K562 (cell line): ENCODE results near the gene ZFAND2A. TPM values are rescaled to one million over a fixed set of nuclear protein-coding genes. Genes with fewer than 3 reads are reported as not detected.

Source experiments
- CBFB ChIP-seq: sonication (generic); formaldehyde crosslinking; IDR thresholded peaks from 2 replicates; pipeline ENCODE4 v1.4.0; 2020; ENCODE audit warnings: mild to moderate bottlenecking, missing genetic modification reagents
- CHCHD3 ChIP-seq: fragments of 250-450 bp; sonication (Bioruptor Pico); IDR thresholded peaks from 2 replicates; pipeline ENCODE4 v2.1.2; 2022; ENCODE audit warnings: mild to moderate bottlenecking
- CREM ChIP-seq: IDR thresholded peaks from 2 replicates; pipeline ENCODE4 v1.6.1; 2014; ENCODE audit warnings: antibody characterized with exemption, low read depth
- GTF2F1 ChIP-seq: IDR thresholded peaks from 2 replicates; pipeline ENCODE4 v1.6.1; 2011; ENCODE audit warnings: low read depth, low read length, improper control_type of control experiment
- HDAC1 ChIP-seq, 2 experiments: fragments of 450-650 bp; IDR thresholded peaks; 2 replicates each; pipeline ENCODE4 v1.6.1; 2016 to 2017; ENCODE audit warnings: inconsistent platforms in 1 of 2, mild to moderate bottlenecking in 1 of 2, moderate library complexity in 1 of 2
- HIVEP1 ChIP-seq: fragments of 250-450 bp; sonication (Bioruptor Pico); IDR thresholded peaks from 2 replicates; pipeline ENCODE4 v1.4.0; 2020; ENCODE audit warnings: mild to moderate bottlenecking
- KDM5B ChIP-seq: fragments of 200-600 bp; sonication (generic); IDR thresholded peaks from 2 replicates; pipeline ENCODE4 v1.6.1; 2012; ENCODE audit warnings: low read depth, mild to moderate bottlenecking, moderate library complexity, low read length, control low read depth, inconsistent platforms; ENCODE audit not compliant: insufficient replicate concordance
- KLF13 ChIP-seq: fragments of 450-650 bp; IDR thresholded peaks from 2 replicates; pipeline ENCODE4 v1.6.1; 2016; ENCODE audit warnings: missing genetic modification characterization, low read depth, mild to moderate bottlenecking, missing compliant biosample characterization, moderate library complexity, borderline replicate concordance
- RB1 ChIP-seq: fragments of 450-650 bp; IDR thresholded peaks from 2 replicates; pipeline ENCODE4 v1.6.1; 2017; ENCODE audit warnings: low read depth, mild to moderate bottlenecking
- RFX7 ChIP-seq: fragments of 250-450 bp; sonication (Bioruptor Pico); IDR thresholded peaks from 2 replicates; pipeline ENCODE4 v1.5.1; 2021; ENCODE audit warnings: mild to moderate bottlenecking
- SETDB1 ChIP-seq: IDR thresholded peaks from one replicate; pipeline ENCODE4 v1.6.1; 2012; ENCODE audit warnings: low read length, control low read depth, inconsistent platforms
- SOX6 ChIP-seq: fragments of 450-650 bp; IDR thresholded peaks from 2 replicates; pipeline ENCODE4 v1.6.1; 2014; ENCODE audit warnings: mild to moderate bottlenecking
- ZEB2 ChIP-seq: fragments of 450-650 bp; IDR thresholded peaks from 2 replicates; pipeline ENCODE4 v1.6.1; 2016
- ZNF12 ChIP-seq: sonication (generic); formaldehyde crosslinking; IDR thresholded peaks from 2 replicates; pipeline ENCODE4 v1.4.0; 2020; ENCODE audit warnings: mild to moderate bottlenecking, missing genetic modification reagents
- ZNF511 ChIP-seq: sonication (generic); formaldehyde crosslinking; IDR thresholded peaks from 2 replicates; pipeline ENCODE4 v1.8.0; 2022; ENCODE audit warnings: mild to moderate bottlenecking, missing genetic modification reagents
- ZNF586 ChIP-seq: fragments of 450-650 bp; formaldehyde crosslinking; conservative IDR thresholded peaks from 2 replicates; pipeline ENCODE4 v1.4.0; 2020; ENCODE audit warnings: mild to moderate bottlenecking, moderate library complexity
- polyA plus RNA-seq, 8 experiments: library from polyadenylated mRNA; depleted of rRNA in 4 of 8; stranded (reverse) in 5 of 8; unstranded in 3 of 8; fragments of >200 nt; fragmentation: Nextera tagmentation in 2 of 8; fragmentation: Illumina TruSeq in 1 of 8; extraction: Ambion mirVana in 2 of 8; extraction: Trizol in 1 of 8; gene quantifications; 2 replicates each; pipeline versions ENCODE4 v1.2.1 to v1.2.3, GENCODE V29; 2011 to 2014; ENCODE audit warnings: inconsistent platforms in 1 of 8, missing spikeins in 1 of 8
- total RNA-seq, 7 experiments: library from RNA; depleted of rRNA in 6 of 7; stranded (reverse); fragments of >200 nt in 6 of 7; fragmentation: Illumina TruSeq in 2 of 7; extraction: Trizol in 2 of 7; gene quantifications; 2 replicates each; pipeline versions ENCODE4 v1.2.1 to v1.2.3, GENCODE V29; 2011 to 2021; ENCODE audit warnings: low replicate concordance in 1 of 7
- TF ChIP-seq, protein P1 (sequence below), 2 experiments: fragments of 150-350 bp in 1 of 2; IDR thresholded peaks; 2 replicates each; pipeline ENCODE4 v1.6.1; 2012 to 2016; ENCODE audit warnings: low read depth in 2 of 2, low read length in 2 of 2, mild to moderate bottlenecking in 1 of 2, moderate library complexity in 1 of 2
- TF ChIP-seq, protein P2 (sequence below): fragments of 450-650 bp; formaldehyde crosslinking; IDR thresholded peaks from 2 replicates; pipeline ENCODE4 v1.4.0; 2022; ENCODE audit warnings: missing genetic modification characterization
- TF ChIP-seq, protein P3 (sequence below): fragments of 250-450 bp; sonication (Bioruptor Pico); IDR thresholded peaks from 2 replicates; pipeline ENCODE4 v1.5.0; 2020; ENCODE audit warnings: mild to moderate bottlenecking, borderline replicate concordance

Gene ZFAND2A
- total and polyA plus RNA-seq, 9 of the 15 experiments (the other 6 are each of a cell fraction or from before 2014, with no cell fraction given), result 16.8 to 56.8 (median 26.1) TPM

DNA sequence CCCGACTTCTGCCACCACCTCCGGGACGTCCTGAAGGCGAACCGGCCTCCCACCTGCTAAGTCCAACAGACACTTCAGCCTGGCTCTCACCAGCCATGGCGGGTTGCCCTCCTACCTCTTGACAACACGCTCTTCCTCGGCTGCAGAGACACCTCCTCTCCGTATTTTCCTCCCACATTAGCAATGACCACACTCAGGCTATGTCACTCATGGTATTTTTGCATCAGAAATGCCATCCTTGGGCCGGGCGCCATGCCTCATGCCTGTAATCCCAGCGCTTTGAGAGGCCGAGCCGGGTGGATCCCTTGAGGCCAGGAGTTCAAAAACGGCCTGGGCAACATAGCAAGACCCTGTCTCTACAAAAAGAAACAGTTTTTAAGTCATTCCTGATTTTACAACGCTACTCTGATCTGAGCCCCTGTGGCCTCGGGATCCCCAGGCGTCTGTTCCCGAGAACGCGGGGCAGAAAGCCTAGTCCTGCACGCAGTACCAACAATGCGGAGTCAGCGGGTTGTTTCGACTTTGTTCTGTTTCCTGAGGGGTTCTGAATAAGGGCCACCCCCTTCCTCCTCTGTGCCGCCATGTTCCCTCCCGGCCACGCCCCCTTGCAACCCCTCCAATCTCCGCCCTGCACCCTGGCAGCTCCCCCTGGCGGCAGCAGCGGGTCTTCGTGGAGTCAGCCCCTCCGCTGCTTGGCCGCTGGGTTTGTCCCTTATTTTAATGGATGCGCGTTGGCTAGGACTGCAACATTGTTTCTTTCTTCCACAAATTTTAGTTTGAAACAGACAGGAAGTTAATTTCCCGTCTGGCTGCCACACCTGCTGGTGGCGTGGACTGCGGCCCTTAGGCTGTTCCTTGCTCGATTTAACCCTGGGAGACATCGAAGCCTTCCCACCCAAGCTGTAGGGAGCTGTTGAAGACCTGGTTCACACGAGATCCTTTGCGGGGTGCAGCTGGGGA is 9.7 kb upstream of the ZFAND2A start (continued):
- TF ChIP-seq, protein P1, sequence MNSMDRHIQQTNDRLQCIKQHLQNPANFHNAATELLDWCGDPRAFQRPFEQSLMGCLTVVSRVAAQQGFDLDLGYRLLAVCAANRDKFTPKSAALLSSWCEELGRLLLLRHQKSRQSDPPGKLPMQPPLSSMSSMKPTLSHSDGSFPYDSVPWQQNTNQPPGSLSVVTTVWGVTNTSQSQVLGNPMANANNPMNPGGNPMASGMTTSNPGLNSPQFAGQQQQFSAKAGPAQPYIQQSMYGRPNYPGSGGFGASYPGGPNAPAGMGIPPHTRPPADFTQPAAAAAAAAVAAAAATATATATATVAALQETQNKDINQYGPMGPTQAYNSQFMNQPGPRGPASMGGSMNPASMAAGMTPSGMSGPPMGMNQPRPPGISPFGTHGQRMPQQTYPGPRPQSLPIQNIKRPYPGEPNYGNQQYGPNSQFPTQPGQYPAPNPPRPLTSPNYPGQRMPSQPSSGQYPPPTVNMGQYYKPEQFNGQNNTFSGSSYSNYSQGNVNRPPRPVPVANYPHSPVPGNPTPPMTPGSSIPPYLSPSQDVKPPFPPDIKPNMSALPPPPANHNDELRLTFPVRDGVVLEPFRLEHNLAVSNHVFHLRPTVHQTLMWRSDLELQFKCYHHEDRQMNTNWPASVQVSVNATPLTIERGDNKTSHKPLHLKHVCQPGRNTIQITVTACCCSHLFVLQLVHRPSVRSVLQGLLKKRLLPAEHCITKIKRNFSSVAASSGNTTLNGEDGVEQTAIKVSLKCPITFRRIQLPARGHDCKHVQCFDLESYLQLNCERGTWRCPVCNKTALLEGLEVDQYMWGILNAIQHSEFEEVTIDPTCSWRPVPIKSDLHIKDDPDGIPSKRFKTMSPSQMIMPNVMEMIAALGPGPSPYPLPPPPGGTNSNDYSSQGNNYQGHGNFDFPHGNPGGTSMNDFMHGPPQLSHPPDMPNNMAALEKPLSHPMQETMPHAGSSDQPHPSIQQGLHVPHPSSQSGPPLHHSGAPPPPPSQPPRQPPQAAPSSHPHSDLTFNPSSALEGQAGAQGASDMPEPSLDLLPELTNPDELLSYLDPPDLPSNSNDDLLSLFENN (IDR thresholded peaks at IDR 0.05; ENCODE audit: low read depth in 2 of 2, low read length in 2 of 2), result 0 out of 4 replicates have a peak, but pooled peaks of 1 of the 2 experiments have one; percentile 34
- peak; percentile 61 for TF ChIP-seq CREM
- peak; percentile 76 for TF ChIP-seq KDM5B
- TF ChIP-seq ZNF511, result no peak; the same call in 1 of the 2 replicates
- no peak for TF ChIP-seq SETDB1
- peak; percentile 84 for TF ChIP-seq RB1
- no peak for TF ChIP-seq ZNF586 (CRISPR knock-in tag)
- TF ChIP-seq CHCHD3, result no peak
- no peak for TF ChIP-seq ZEB2
- TF ChIP-seq, protein P2, sequence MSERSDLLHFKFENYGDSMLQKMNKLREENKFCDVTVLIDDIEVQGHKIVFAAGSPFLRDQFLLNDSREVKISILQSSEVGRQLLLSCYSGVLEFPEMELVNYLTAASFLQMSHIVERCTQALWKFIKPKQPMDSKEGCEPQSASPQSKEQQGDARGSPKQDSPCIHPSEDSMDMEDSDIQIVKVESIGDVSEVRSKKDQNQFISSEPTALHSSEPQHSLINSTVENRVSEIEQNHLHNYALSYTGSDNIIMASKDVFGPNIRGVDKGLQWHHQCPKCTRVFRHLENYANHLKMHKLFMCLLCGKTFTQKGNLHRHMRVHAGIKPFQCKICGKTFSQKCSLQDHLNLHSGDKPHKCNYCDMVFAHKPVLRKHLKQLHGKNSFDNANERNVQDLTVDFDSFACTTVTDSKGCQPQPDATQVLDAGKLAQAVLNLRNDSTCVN (CRISPR knock-in tag), result peak; percentile 69; the same call in 1 of the 2 replicates
- 0 out of 2 replicates have a peak, but pooled peaks have one; percentile 44 for TF ChIP-seq SOX6
- no peak for TF ChIP-seq HIVEP1 (CRISPR knock-in tag)
- peak in 1 of 2 experiments; percentile 51; a peak in 1 of 4 replicates for TF ChIP-seq HDAC1 (IDR thresholded peaks at IDR 0.05)
- peak; percentile 23; the same call in 1 of the 2 replicates for TF ChIP-seq GTF2F1
- peak; percentile 97 for TF ChIP-seq KLF13 (tag)
- peak; percentile 54; the same call in 1 of the 2 replicates for TF ChIP-seq ZNF12 (CRISPR knock-in tag)
- TF ChIP-seq, protein P3, sequence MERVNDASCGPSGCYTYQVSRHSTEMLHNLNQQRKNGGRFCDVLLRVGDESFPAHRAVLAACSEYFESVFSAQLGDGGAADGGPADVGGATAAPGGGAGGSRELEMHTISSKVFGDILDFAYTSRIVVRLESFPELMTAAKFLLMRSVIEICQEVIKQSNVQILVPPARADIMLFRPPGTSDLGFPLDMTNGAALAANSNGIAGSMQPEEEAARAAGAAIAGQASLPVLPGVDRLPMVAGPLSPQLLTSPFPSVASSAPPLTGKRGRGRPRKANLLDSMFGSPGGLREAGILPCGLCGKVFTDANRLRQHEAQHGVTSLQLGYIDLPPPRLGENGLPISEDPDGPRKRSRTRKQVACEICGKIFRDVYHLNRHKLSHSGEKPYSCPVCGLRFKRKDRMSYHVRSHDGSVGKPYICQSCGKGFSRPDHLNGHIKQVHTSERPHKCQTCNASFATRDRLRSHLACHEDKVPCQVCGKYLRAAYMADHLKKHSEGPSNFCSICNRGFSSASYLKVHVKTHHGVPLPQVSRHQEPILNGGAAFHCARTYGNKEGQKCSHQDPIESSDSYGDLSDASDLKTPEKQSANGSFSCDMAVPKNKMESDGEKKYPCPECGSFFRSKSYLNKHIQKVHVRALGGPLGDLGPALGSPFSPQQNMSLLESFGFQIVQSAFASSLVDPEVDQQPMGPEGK (CRISPR knock-in tag), result no peak
- TF ChIP-seq CBFB (CRISPR knock-in tag), result no peak
- TF ChIP-seq RFX7 (CRISPR knock-in tag), result no peak
